ENCODE data around the gene USP34. TPM values are rescaled to one million over a fixed set of nuclear protein-coding genes. Genes with fewer than 3 reads are reported as not detected.

USP34 gene
- total and polyA plus RNA-seq, 5 donors from 2014 or later, result 16.6 to 197 (median 17.7) TPM

- DNase-seq, result no peak
- H3K27ac ChIP-seq (ENCODE audit: insufficient read depth, low read length, poor library complexity, severe bottlenecking), result no peak overlapping the region
- peaks cover 23% of the 10 kb centered on the region for H3K36me3 ChIP-seq (ENCODE audit: control insufficient read depth, insufficient read depth, low read length)
- H3K4me1 Mint-ChIP-seq, result peaks cover 27 to 69% (median 43%) of the 10 kb centered on the region in 4 donors
- no peak overlapping the region for H3K4me3 ChIP-seq (ENCODE audit: low read depth, low read length)
- no peaks in the 10 kb centered on the region for H3K27me3 ChIP-seq (ENCODE audit: control insufficient read depth, insufficient read depth, low read length)
- no peak overlapping the region for H3K4me3 Mint-ChIP-seq
- peaks cover 5% of the 10 kb centered on the region for H3K4me1 ChIP-seq (ENCODE audit: control insufficient read depth, insufficient read depth, low read length, poor library complexity, severe bottlenecking)
- ATAC-seq (ENCODE audit: low read depth in 2 of 2), result no peak
- no peaks in the 10 kb centered on the region for H3K27me3 Mint-ChIP-seq
- peaks cover 37% of the 10 kb centered on the region for H3K36me3 Mint-ChIP-seq
- H3K9me3 ChIP-seq (ENCODE audit: control insufficient read depth in 2 of 2, low read length in 2 of 2), result no peaks in the 10 kb centered on the region
- H3K27ac Mint-ChIP-seq, result peak overlapping the region in 1 of 3 donors; percentile 4
- peaks cover 0 to 2% (median 0%) of the 10 kb centered on the region in 7 donors for H3K9me3 Mint-ChIP-seq
Observed at GRCh38 chr2:61363580-61363979, 107.3 kb downstream of the USP34 start.

DNA sequence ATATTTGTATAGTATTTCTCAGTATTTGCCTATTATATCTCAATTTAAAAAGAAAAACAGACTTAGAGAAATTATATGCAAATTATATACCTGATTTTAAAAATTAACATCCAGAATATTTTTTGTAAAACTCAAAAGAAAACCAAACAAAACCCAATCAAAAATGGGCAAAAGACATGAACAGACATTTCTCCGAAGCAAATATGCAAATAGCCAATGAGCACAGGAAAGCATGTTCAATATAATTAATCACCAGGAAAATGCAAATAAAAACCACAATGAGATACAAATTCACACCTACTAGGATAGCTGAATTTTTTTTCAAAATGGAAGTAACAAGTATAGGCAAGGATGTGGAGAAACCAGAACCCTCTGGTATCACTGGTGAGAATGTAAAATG is 108.0 kb downstream of the USP34 start:
- peaks cover 24 to 68% (median 43%) of the 10 kb centered on the region in 4 donors for H3K4me1 Mint-ChIP-seq

DNA sequence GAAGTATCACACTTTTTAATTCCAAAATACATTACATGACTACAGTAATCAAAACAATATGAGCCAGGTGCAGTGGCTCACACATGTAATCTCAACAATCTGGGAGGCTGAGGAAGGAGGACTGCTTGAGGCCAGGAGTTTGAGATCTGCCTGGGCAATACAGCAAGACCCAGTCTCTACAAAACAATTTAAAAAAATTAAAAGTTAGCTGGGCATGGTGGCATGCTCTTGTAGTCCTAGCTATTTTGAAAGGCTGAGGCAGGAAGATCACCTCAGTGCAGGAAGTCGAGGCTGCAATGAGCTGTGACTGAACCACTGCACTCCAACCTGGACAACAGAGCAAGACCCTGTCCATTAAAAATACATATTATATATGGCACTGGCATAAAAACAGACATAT is 109.8 kb downstream of the USP34 start:
- Mint-ChIP-seq H3K4me3 (no peak overlapping the region), H3K36me3 (peaks cover 28% of the 10 kb centered on the region), H3K9me3 (peaks cover 0 to 2% (median 0%) of the 10 kb centered on the region in 7 donors), H3K27me3 (no peaks in the 10 kb centered on the region), H3K4me1 (peaks cover 36 to 73% (median 50%) of the 10 kb centered on the region in 4 donors), H3K27ac (no peak overlapping the region)
- DNase-seq, result peak in 1 of 3 donors; percentile 4
- Histone ChIP-seq H3K27ac (ENCODE audit: insufficient read depth, low read length, poor library complexity, severe bottlenecking) (no peak overlapping the region), H3K4me3 (ENCODE audit: low read depth, low read length) (no peak overlapping the region), H3K4me1 (ENCODE audit: control insufficient read depth, insufficient read depth, low read length, poor library complexity, severe bottlenecking) (peaks cover 12% of the 10 kb centered on the region), H3K27me3 (ENCODE audit: control insufficient read depth, insufficient read depth, low read length) (no peaks in the 10 kb centered on the region), H3K9me3 (ENCODE audit: control insufficient read depth in 2 of 2, low read length in 2 of 2) (no peaks in the 10 kb centered on the region), H3K36me3 (ENCODE audit: control insufficient read depth, insufficient read depth, low read length) (peaks cover 28% of the 10 kb centered on the region)
- no peak for ATAC-seq (ENCODE audit: low read depth in 2 of 2)

More for the DNA sequence above, 108.0 kb downstream of the USP34 start:
- ATAC-seq (ENCODE audit: low read depth in 2 of 2), result no peak
- Histone ChIP-seq H3K9me3 (ENCODE audit: control insufficient read depth in 2 of 2, low read length in 2 of 2) (no peaks in the 10 kb centered on the region), H3K4me3 (ENCODE audit: low read depth, low read length) (no peak overlapping the region), H3K27me3 (ENCODE audit: control insufficient read depth, insufficient read depth, low read length) (no peaks in the 10 kb centered on the region), H3K36me3 (ENCODE audit: control insufficient read depth, insufficient read depth, low read length) (peaks cover 21% of the 10 kb centered on the region), H3K4me1 (ENCODE audit: control insufficient read depth, insufficient read depth, low read length, poor library complexity, severe bottlenecking) (peaks cover 5% of the 10 kb centered on the region), H3K27ac (ENCODE audit: insufficient read depth, low read length, poor library complexity, severe bottlenecking) (no peak overlapping the region)
- Mint-ChIP-seq H3K9me3 (peaks cover 0 to 2% (median 0%) of the 10 kb centered on the region in 7 donors), H3K4me3 (no peak overlapping the region), H3K27ac (no peak overlapping the region), H3K27me3 (no peaks in the 10 kb centered on the region), H3K36me3 (peaks cover 35% of the 10 kb centered on the region)
- DNase-seq, result no peak

- H3K4me3 Mint-ChIP-seq, result peak overlapping the region in 1 of 4 donors; percentile 10
- Histone ChIP-seq H3K27me3 (ENCODE audit: control insufficient read depth, insufficient read depth, low read length) (no peaks in the 10 kb centered on the region), H3K4me1 (ENCODE audit: control insufficient read depth, insufficient read depth, low read length, poor library complexity, severe bottlenecking) (peaks cover 7% of the 10 kb centered on the region), H3K36me3 (ENCODE audit: control insufficient read depth, insufficient read depth, low read length) (peaks cover 40% of the 10 kb centered on the region), H3K9me3 (ENCODE audit: control insufficient read depth in 2 of 2, low read length in 2 of 2) (peaks cover 3 to 8% of the 10 kb centered on the region in 2 experiments), H3K4me3 (ENCODE audit: low read depth, low read length) (no peak overlapping the region), H3K27ac (ENCODE audit: insufficient read depth, low read length, poor library complexity, severe bottlenecking) (no peak overlapping the region)
- no peak for DNase-seq
- peaks cover 34% of the 10 kb centered on the region for H3K36me3 Mint-ChIP-seq
- peaks cover 39 to 70% (median 52%) of the 10 kb centered on the region in 4 donors for H3K4me1 Mint-ChIP-seq
- no peak overlapping the region for H3K27ac Mint-ChIP-seq
- peaks cover 0 to 2% (median 0%) of the 10 kb centered on the region in 7 donors for H3K9me3 Mint-ChIP-seq
- ATAC-seq (ENCODE audit: low read depth in 2 of 2), result no peak
- H3K27me3 Mint-ChIP-seq, result no peaks in the 10 kb centered on the region
Observed at GRCh38 chr2:61359058-61359457, 111.8 kb downstream of the USP34 start.

DNA sequence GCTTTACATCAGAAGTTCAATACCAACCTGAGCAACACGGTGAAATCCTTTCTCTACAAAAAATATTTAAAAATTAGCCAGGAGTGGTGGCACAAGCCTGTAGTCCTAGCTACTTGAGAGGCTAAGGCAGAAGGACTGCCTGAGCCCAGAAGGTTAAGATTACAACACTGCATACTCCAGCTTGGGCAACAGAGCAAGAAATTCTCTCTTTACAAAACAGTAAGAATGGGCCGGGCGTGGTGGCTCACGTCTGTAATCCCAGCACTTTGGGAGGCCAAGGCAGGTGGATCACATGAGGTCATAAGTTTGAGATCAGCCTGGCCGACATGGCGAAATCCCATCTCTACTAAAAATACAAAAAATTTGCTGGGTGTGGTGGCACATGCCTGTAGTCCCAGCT is 113.2 kb downstream of the USP34 start:
- Mint-ChIP-seq H3K36me3 (peaks cover 33% of the 10 kb centered on the region), H3K27me3 (no peaks in the 10 kb centered on the region), H3K9me3 (peaks cover 0 to 7% (median 2%) of the 10 kb centered on the region in 7 donors), H3K4me3 (peak overlapping the region in 1 of 4 donors; percentile 32), H3K27ac (no peak overlapping the region), H3K4me1 (peaks cover 39 to 65% (median 46%) of the 10 kb centered on the region in 4 donors)
- H3K4me1 ChIP-seq (ENCODE audit: control insufficient read depth, insufficient read depth, low read length, poor library complexity, severe bottlenecking), result peaks cover 7% of the 10 kb centered on the region
- H3K27me3 ChIP-seq (ENCODE audit: control insufficient read depth, insufficient read depth, low read length), result no peaks in the 10 kb centered on the region
- no peak overlapping the region for H3K4me3 ChIP-seq (ENCODE audit: low read depth, low read length)
- peaks cover 8 to 10% of the 10 kb centered on the region in 2 experiments for H3K9me3 ChIP-seq (ENCODE audit: control insufficient read depth in 2 of 2, low read length in 2 of 2)
- DNase-seq (no peak), ATAC-seq (ENCODE audit: low read depth in 2 of 2) (no peak)
- peaks cover 37% of the 10 kb centered on the region for H3K36me3 ChIP-seq (ENCODE audit: control insufficient read depth, insufficient read depth, low read length)
- H3K27ac ChIP-seq (ENCODE audit: insufficient read depth, low read length, poor library complexity, severe bottlenecking), result no peak overlapping the region

GRCh38 chr2:61356958-61357350 is 113.9 kb downstream of the USP34 start:
- H3K36me3 ChIP-seq (ENCODE audit: control insufficient read depth, insufficient read depth, low read length), result peaks cover 37% of the 10 kb centered on the region
- peaks cover 7% of the 10 kb centered on the region for H3K4me1 ChIP-seq (ENCODE audit: control insufficient read depth, insufficient read depth, low read length, poor library complexity, severe bottlenecking)
- Mint-ChIP-seq H3K27me3 (no peaks in the 10 kb centered on the region), H3K4me1 (peaks cover 39 to 63% (median 45%) of the 10 kb centered on the region in 4 donors), H3K36me3 (peaks cover 32% of the 10 kb centered on the region), H3K27ac (peak overlapping the region in 1 of 3 donors; percentile 72), H3K9me3 (peaks cover 0 to 8% (median 4%) of the 10 kb centered on the region in 7 donors), H3K4me3 (peak overlapping the region in 1 of 4 donors; percentile 29)
- no peaks in the 10 kb centered on the region for H3K27me3 ChIP-seq (ENCODE audit: control insufficient read depth, insufficient read depth, low read length)
- peaks cover 8 to 10% of the 10 kb centered on the region in 2 experiments for H3K9me3 ChIP-seq (ENCODE audit: control insufficient read depth in 2 of 2, low read length in 2 of 2)
- H3K4me3 ChIP-seq (ENCODE audit: low read depth, low read length), result no peak overlapping the region
- H3K27ac ChIP-seq (ENCODE audit: insufficient read depth, low read length, poor library complexity, severe bottlenecking), result no peak overlapping the region
- DNase-seq (no peak), ATAC-seq (ENCODE audit: low read depth in 2 of 2) (no peak)

DNA sequence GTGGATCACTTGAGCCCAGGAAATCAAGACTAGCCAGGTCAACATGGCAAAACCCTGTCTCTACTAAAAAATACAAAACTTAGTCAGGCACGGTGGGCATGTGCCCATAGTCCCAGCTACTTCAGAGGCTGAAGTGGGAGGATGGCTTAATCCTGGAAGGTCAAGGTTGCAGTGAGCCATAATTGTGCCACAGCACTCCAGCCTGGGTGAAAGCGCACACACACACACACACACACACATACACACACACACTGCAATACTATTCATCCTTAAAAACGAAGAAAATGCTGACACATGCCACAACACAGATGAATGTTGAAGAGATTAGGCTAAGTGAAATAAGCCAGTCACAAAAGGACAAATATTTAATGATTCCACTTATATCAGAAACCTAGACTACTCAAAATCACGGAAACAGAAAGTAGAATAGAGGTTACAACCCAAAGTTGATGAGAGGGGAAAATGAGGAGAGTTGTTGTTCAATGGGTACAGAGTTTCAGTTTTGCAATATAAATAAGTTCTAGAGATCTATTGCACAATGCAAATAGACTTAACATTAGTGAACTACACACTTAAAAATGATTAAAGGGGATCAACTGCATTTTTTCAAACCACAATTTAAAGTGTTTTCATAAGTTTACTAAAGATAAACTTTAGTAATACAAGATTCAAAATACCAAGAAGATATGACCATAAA is 114.5 kb downstream of the USP34 start:
- Histone ChIP-seq H3K9me3 (ENCODE audit: control insufficient read depth in 2 of 2, low read length in 2 of 2) (peaks cover 8 to 10% of the 10 kb centered on the region in 2 experiments), H3K4me1 (ENCODE audit: control insufficient read depth, insufficient read depth, low read length, poor library complexity, severe bottlenecking) (peaks cover 7% of the 10 kb centered on the region), H3K27ac (ENCODE audit: insufficient read depth, low read length, poor library complexity, severe bottlenecking) (no peak overlapping the region), H3K27me3 (ENCODE audit: control insufficient read depth, insufficient read depth, low read length) (no peaks in the 10 kb centered on the region), H3K36me3 (ENCODE audit: control insufficient read depth, insufficient read depth, low read length) (peaks cover 36% of the 10 kb centered on the region), H3K4me3 (ENCODE audit: low read depth, low read length) (peak overlapping the region; percentile 2)
- peaks cover 37 to 62% (median 43%) of the 10 kb centered on the region in 4 donors for H3K4me1 Mint-ChIP-seq
- no peak for ATAC-seq (ENCODE audit: low read depth in 2 of 2)
- H3K4me3 Mint-ChIP-seq, result peak overlapping the region in 2 of 4 donors; percentile 6 to 33
- DNase-seq, result peak in 1 of 3 donors; percentile 39
- H3K27me3 Mint-ChIP-seq, result no peaks in the 10 kb centered on the region
- peak overlapping the region in 1 of 3 donors; percentile 82 for H3K27ac Mint-ChIP-seq
- H3K9me3 Mint-ChIP-seq, result peaks cover 0 to 8% (median 4%) of the 10 kb centered on the region in 7 donors
- H3K36me3 Mint-ChIP-seq, result peaks cover 32% of the 10 kb centered on the region
